Measurements from ENCODE around the gene PLCL2. TPM values are rescaled to one million over a fixed set of nuclear protein-coding genes. Genes with fewer than 3 reads are reported as not detected.

PLCL2 gene
- total and polyA plus RNA-seq, 10 of the 15 experiments (the other 5 are each of a cell fraction or from before 2014, with no cell fraction given), result 7.5 to 37.3 (median 21.7) TPM

GRCh38 chr3:16841904-16842271 lies 42.9 kb upstream of the PLCL2 start (continued):
- no peak for TF ChIP-seq E2F8 (IDR thresholded peaks at IDR 0.05; ENCODE audit: low read depth, partially characterized antibody)
- no peak for TF ChIP-seq NFXL1 (IDR thresholded peaks at IDR 0.05; ENCODE audit: borderline replicate concordance)
- TF ChIP-seq RCOR1 (conservative IDR thresholded peaks at IDR 0.05; ENCODE audit: low read depth, low read length), result no peak
- TF ChIP-seq ZNF207 (IDR thresholded peaks at IDR 0.05; ENCODE audit: borderline replicate concordance), result no peak
- TF ChIP-seq HSF1 (IDR thresholded peaks at IDR 0.05; ENCODE audit: low read depth, low read length), result no peak
- TF ChIP-seq IKZF2 (IDR thresholded peaks at IDR 0.05), result no peak; a peak in 1 of 4 replicates
- no peak for TF ChIP-seq E4F1 (IDR thresholded peaks at IDR 0.05; ENCODE audit: borderline replicate concordance, partially characterized antibody)
- TF ChIP-seq, protein P1, sequence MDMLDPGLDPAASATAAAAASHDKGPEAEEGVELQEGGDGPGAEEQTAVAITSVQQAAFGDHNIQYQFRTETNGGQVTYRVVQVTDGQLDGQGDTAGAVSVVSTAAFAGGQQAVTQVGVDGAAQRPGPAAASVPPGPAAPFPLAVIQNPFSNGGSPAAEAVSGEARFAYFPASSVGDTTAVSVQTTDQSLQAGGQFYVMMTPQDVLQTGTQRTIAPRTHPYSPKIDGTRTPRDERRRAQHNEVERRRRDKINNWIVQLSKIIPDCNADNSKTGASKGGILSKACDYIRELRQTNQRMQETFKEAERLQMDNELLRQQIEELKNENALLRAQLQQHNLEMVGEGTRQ (IDR thresholded peaks at IDR 0.05; ENCODE audit: borderline replicate concordance, low read depth, low read length), result peak; percentile 91
- TF ChIP-seq RFX5 (IDR thresholded peaks at IDR 0.05; ENCODE audit: low read depth, low read length), result no peak
- no peak for TF ChIP-seq ZNF622 (IDR thresholded peaks at IDR 0.05)
- no peak; the same call in 1 of the 2 replicates for TF ChIP-seq ATF7 (IDR thresholded peaks at IDR 0.05; ENCODE audit: low read depth)
- no peak for TF ChIP-seq NR2C1 (IDR thresholded peaks at IDR 0.05)
- TF ChIP-seq EZH2 (IDR thresholded peaks at IDR 0.05; ENCODE audit: borderline replicate concordance, control insufficient read depth, low read depth, low read length), result no peak
- peak; percentile 14 for TF ChIP-seq SKIL (IDR thresholded peaks at IDR 0.05; ENCODE audit: low read depth, poor library complexity, severe bottlenecking)
- no peak for TF ChIP-seq JUNB (IDR thresholded peaks at IDR 0.05)
- TF ChIP-seq HDAC6 (IDR thresholded peaks at IDR 0.05; ENCODE audit: unreplicated experiment), result no peak
- TF ChIP-seq JUND (IDR thresholded peaks at IDR 0.05; ENCODE audit: low read depth, low read length), result no peak
- peak; percentile 90 for TF ChIP-seq RUNX3 (IDR thresholded peaks at IDR 0.05; ENCODE audit: low read length)
- TF ChIP-seq SMARCA5 (IDR thresholded peaks at IDR 0.05), result no peak
- no peak for TF ChIP-seq SIX5 (IDR thresholded peaks at IDR 0.05; ENCODE audit: low read depth, low read length, severe bottlenecking)
- TF ChIP-seq CREB1 (IDR thresholded peaks at IDR 0.05; ENCODE audit: low read depth), result 0 out of 2 replicates have a peak, but pooled peaks have one; percentile 10
- no peak for TF ChIP-seq SREBF1 (IDR thresholded peaks at IDR 0.05; ENCODE audit: low read length)

Measured in GM12878 (cell line).